GM12878 (cell line): ENCODE data around the gene LCA5. TPM values are rescaled to one million over a fixed set of nuclear protein-coding genes. Genes with fewer than 3 reads are reported as not detected.

Experiments
- ATAC-seq: fragments of 200-7000 bp; cut with Tn5 transposase; 3 replicates; pipeline ENCODE4 v1.9.1; 2020; ENCODE audit warnings: mild to moderate bottlenecking, moderate library complexity
- BruUV-seq: library from RNA; stranded (reverse); fragments of 400-500 nt; replicated peaks from 2 replicates; lab custom pipeline; 2021; lab: Mats Ljungman, UMichigan
- CTCF ChIA-PET: fragments of 300-600 bp; sonication (Branson Sonifier 250); formaldehyde crosslinking; extraction: SDS; loops from one replicate; lab custom pipeline; 2021; ENCODE audit warnings: inconsistent platforms; lab: Yijun Ruan, JAX
- POLR2A ChIA-PET: fragments of 350-600 bp; formaldehyde crosslinking; extraction: SDS; loops from one replicate; lab custom pipeline; 2021; ENCODE audit warnings: inconsistent platforms; lab: Charles Lee
- RAD21 ChIA-PET: fragments of 300-600 bp; sonication (Branson Sonifier 250); formaldehyde crosslinking; loops from one replicate; lab custom pipeline; 2023; ENCODE audit warnings: antibody characterized with exemption; ENCODE audit not compliant: unreplicated experiment; lab: Charles Lee
- SMC1A ChIA-PET: fragments of 300-600 bp; sonication (Branson Sonifier 250); formaldehyde crosslinking; loops from one replicate; lab custom pipeline; 2023; ENCODE audit not compliant: unreplicated experiment, uncharacterized antibody; lab: Charles Lee
- DNase-seq: peaks from one replicate; pipeline ENCODE4 v3.0.0-alpha.2; 2011; ENCODE audit warnings: low read depth, low spot score
- FAIRE-seq: peaks from 3 replicates; lab custom pipeline; 2011; peaks lifted over from hg19 to GRCh38; lab: Jason Lieb, UNC
- H2AFZ ChIP-seq: 2 replicates; pipeline ENCODE4 v1.6.0; 2011; ENCODE audit warnings: low read depth, low read length, control low read depth; ENCODE audit not compliant: control insufficient read depth
- H3K27ac ChIP-seq: 2 replicates; pipeline ENCODE4 v1.5.1; 2011; ENCODE audit warnings: control low read depth; ENCODE audit not compliant: control insufficient read depth, insufficient read depth
- H3K27me3 ChIP-seq, 2 experiments: replicated peaks in 1 of 2; 2 replicates each; pipeline versions ENCODE4 v1.6.0 to v1.6.1; 2011; ENCODE audit warnings: low read length in 1 of 2; ENCODE audit not compliant: control insufficient read depth in 2 of 2, insufficient read depth in 2 of 2
- H3K36me3 ChIP-seq, 2 experiments: 2 replicates each; pipeline ENCODE4 v1.5.1; 2011; ENCODE audit warnings: low read length in 1 of 2; ENCODE audit not compliant: control insufficient read depth in 2 of 2, insufficient read depth in 2 of 2
- H3K4me1 ChIP-seq: 2 replicates; pipeline ENCODE4 v1.6.1; 2011; ENCODE audit warnings: mild to moderate bottlenecking, low read length, moderate library complexity, mixed read lengths; ENCODE audit not compliant: control insufficient read depth, insufficient read depth
- H3K4me2 ChIP-seq: 2 replicates; pipeline ENCODE4 v1.6.0; 2011; ENCODE audit warnings: control low read depth; ENCODE audit not compliant: control insufficient read depth, insufficient read depth
- H3K4me3 ChIP-seq: fragments of 200-600 bp; sonication (generic); 2 replicates; pipeline ENCODE4 v1.5.1; 2016
- H3K79me2 ChIP-seq: 2 replicates; pipeline ENCODE4 v1.6.0; 2011; ENCODE audit warnings: low read length; ENCODE audit not compliant: control insufficient read depth, insufficient read depth
- H3K9ac ChIP-seq: 2 replicates; pipeline ENCODE4 v1.8.0; 2011; ENCODE audit warnings: low read length, control low read depth, mixed read lengths; ENCODE audit not compliant: control insufficient read depth, insufficient read depth
- H3K9me3 ChIP-seq: replicated peaks from 3 replicates; pipeline ENCODE4 v1.5.1; 2011; ENCODE audit warnings: mild to moderate bottlenecking, low read length; ENCODE audit not compliant: control insufficient read depth, insufficient read depth
- H4K20me1 ChIP-seq: 2 replicates; pipeline ENCODE4 v1.6.0; 2011; ENCODE audit not compliant: control insufficient read depth, insufficient read depth
- ATF7 ChIP-seq: fragments of 450-650 bp; IDR thresholded peaks from 2 replicates; pipeline ENCODE4 v1.6.1; 2016; ENCODE audit warnings: low read depth, mild to moderate bottlenecking
- CBFB ChIP-seq: IDR thresholded peaks from 2 replicates; pipeline ENCODE4 v1.6.1; 2016; ENCODE audit warnings: antibody characterized with exemption, low read depth
- ETV6 ChIP-seq, 2 experiments: fragments of 450-650 bp in 1 of 2; IDR thresholded peaks in 1 of 2; conservative IDR thresholded peaks in 1 of 2; 2 replicates each; pipeline ENCODE4 v1.6.1; 2014; ENCODE audit warnings: antibody characterized with exemption in 1 of 2, borderline replicate concordance in 1 of 2, low read depth in 1 of 2, mild to moderate bottlenecking in 1 of 2, moderate library complexity in 1 of 2
- HDAC2 ChIP-seq: fragments of 200-600 bp; sonication (generic); IDR thresholded peaks from 2 replicates; pipeline ENCODE4 v1.6.1; 2017
- HDAC6 ChIP-seq: fragments of 200-600 bp; sonication (generic); IDR thresholded peaks from one replicate; pipeline ENCODE4 v1.8.0; 2017; ENCODE audit warnings: antibody characterized with exemption; ENCODE audit not compliant: unreplicated experiment
- JUND ChIP-seq: IDR thresholded peaks from 2 replicates; pipeline ENCODE4 v1.6.1; 2012; ENCODE audit warnings: low read depth, mild to moderate bottlenecking, low read length, improper control_type of control experiment, moderate library complexity
- KLF5 ChIP-seq: fragments of 450-650 bp; IDR thresholded peaks from 2 replicates; pipeline ENCODE4 v1.6.1; 2014; ENCODE audit warnings: mild to moderate bottlenecking; ENCODE audit not compliant: partially characterized antibody
- POU2F2 ChIP-seq: IDR thresholded peaks from 3 replicates; pipeline ENCODE4 v1.6.1; 2011; ENCODE audit warnings: low read depth, mild to moderate bottlenecking, low read length, borderline replicate concordance
- SIN3A ChIP-seq: IDR thresholded peaks from 2 replicates; pipeline ENCODE4 v1.6.1; 2012; ENCODE audit warnings: low read depth, low read length, improper control_type of control experiment
- SRF ChIP-seq, 2 experiments: IDR thresholded peaks; 2 replicates each; pipeline ENCODE4 v1.6.1; 2011; ENCODE audit warnings: low read depth in 2 of 2, low read length in 2 of 2, mild to moderate bottlenecking in 1 of 2, moderate library complexity in 1 of 2
- WRNIP1 ChIP-seq: IDR thresholded peaks from 2 replicates; pipeline ENCODE4 v1.6.1; 2011; ENCODE audit warnings: low read depth, low read length, improper control_type of control experiment, borderline replicate concordance
- ZNF217 ChIP-seq: fragments of 450-650 bp; IDR thresholded peaks from 2 replicates; pipeline ENCODE4 v1.6.1; 2017; ENCODE audit warnings: antibody characterized with exemption, mild to moderate bottlenecking
- WGBS: methylation state at CpG from one replicate; pipeline ENCODE4 v1.1.6; 2016; ENCODE audit warnings: low lambda C conversion rate; ENCODE audit not compliant: insufficient replicate concordance, insufficient coverage; ENCODE audit errors: missing lambda C conversion rate; 5-methylcytosine and 5-hydroxymethylcytosine counted together
- in situ Hi-C: fragments of 300-500 bp; cut with MboI; formaldehyde crosslinking; loops from 9 replicates; pipeline ENCODE4 v1.14.3; 2018; ENCODE audit warnings: mixed read lengths
- intact Hi-C: fragments of 100-400 bp; cut with micrococcal nuclease; formaldehyde crosslinking; loops from one replicate; pipeline ENCODE4 v1.14.2; 2022; ENCODE audit not compliant: unreplicated experiment
- polyA plus RNA-seq, 11 experiments: library from polyadenylated mRNA; depleted of rRNA in 4 of 11; unstranded in 6 of 11; stranded (reverse) in 5 of 11; fragments of >200 nt; fragmentation: Nextera tagmentation in 4 of 11; fragmentation: Illumina TruSeq in 1 of 11; extraction: Ambion mirVana in 4 of 11; extraction: Trizol in 1 of 11; gene quantifications; 1 replicate in 1 of 11; 2 replicates in 10 of 11; pipeline versions ENCODE4 v1.2.1 to v1.2.3, GENCODE V29; 2011 to 2016; ENCODE audit warnings: inconsistent platforms in 2 of 11, missing spikeins in 2 of 11, low read depth in 1 of 11
- total RNA-seq, 4 experiments: library from RNA; depleted of rRNA in 3 of 4; stranded (reverse); fragments of >200 nt in 3 of 4; fragmentation: Illumina TruSeq in 1 of 4; extraction: Trizol in 1 of 4; gene quantifications; 2 replicates each; pipeline versions ENCODE4 v1.2.1 to v1.2.3, GENCODE V29; 2013 to 2021
- TF ChIP-seq, protein P1 (sequence below): IDR thresholded peaks from 2 replicates; pipeline ENCODE4 v1.6.1; 2011; ENCODE audit warnings: borderline replicate concordance, low read depth, mild to moderate bottlenecking, moderate library complexity, mixed read lengths, low read length; ENCODE audit not compliant: insufficient read depth; ENCODE audit errors: extremely low read length
- TF ChIP-seq, protein P2 (sequence below): IDR thresholded peaks from 2 replicates; pipeline ENCODE4 v1.6.1; 2011; ENCODE audit warnings: low read depth, mild to moderate bottlenecking, low read length, moderate library complexity, borderline replicate concordance; ENCODE audit errors: extremely low read depth
- TF ChIP-seq, protein P3 (sequence below): IDR thresholded peaks from 2 replicates; pipeline ENCODE4 v1.6.1; 2012; ENCODE audit warnings: low read depth, low read length, improper control_type of control experiment

Gene LCA5
- total and polyA plus RNA-seq, 10 of the 15 experiments (the other 5 are each of a cell fraction or from before 2014, with no cell fraction given) = 0.13 to 0.45 (median 0.27) TPM

DNA sequence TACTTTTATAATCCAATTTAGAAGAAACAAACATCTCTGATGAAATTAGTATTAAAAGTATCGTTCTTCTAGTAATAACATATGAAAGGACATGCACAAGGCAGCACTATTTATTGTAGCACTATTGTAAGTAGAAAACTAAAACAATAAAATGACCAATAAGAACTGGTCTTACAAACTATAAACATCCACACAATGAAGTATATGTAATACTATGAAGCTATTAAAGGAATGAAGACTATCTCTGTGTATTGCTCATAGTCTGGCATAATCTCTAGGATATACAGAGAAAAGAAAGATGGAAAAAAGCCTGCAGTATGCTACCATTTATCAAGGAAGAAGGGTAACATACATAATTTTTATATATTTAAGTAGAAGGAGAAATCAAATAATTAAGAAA lies 16.7 kb downstream of the LCA5 start:
- no peaks in the 10 kb centered on the region for H3K36me3 ChIP-seq
- no peaks in the 10 kb centered on the region for H4K20me1 ChIP-seq
- in situ Hi-C loops = no loop called here
- no peaks in the 10 kb centered on the region for H3K4me1 ChIP-seq
- no peak for FAIRE-seq
- POLR2A ChIA-PET = no interaction called here
- TF ChIP-seq ETV6 (conservative IDR thresholded peaks at IDR 0.05 in 1 of 2, IDR thresholded peaks at IDR 0.05 in 1 of 2; ENCODE audit: borderline replicate concordance in 1 of 2, low read depth in 1 of 2) = no peak
- TF ChIP-seq, protein P1, sequence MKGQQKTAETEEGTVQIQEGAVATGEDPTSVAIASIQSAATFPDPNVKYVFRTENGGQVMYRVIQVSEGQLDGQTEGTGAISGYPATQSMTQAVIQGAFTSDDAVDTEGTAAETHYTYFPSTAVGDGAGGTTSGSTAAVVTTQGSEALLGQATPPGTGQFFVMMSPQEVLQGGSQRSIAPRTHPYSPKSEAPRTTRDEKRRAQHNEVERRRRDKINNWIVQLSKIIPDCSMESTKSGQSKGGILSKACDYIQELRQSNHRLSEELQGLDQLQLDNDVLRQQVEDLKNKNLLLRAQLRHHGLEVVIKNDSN = no peak
- TF ChIP-seq WRNIP1 = no peak
- TF ChIP-seq JUND = no peak
- no peak for TF ChIP-seq POU2F2
- no peak for TF ChIP-seq KLF5
- no peak for TF ChIP-seq SIN3A
- TF ChIP-seq HDAC6 = no peak
- TF ChIP-seq ATF7 = no peak
- TF ChIP-seq, protein P2, sequence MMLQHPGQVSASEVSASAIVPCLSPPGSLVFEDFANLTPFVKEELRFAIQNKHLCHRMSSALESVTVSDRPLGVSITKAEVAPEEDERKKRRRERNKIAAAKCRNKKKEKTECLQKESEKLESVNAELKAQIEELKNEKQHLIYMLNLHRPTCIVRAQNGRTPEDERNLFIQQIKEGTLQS = no peak
- no peak for TF ChIP-seq CBFB
- TF ChIP-seq ZNF217 = no peak
- TF ChIP-seq HDAC2 = no peak
- no peak for TF ChIP-seq SRF (IDR thresholded peaks at IDR 0.05; ENCODE audit: low read depth in 2 of 2, low read length in 2 of 2)
- TF ChIP-seq, protein P3, sequence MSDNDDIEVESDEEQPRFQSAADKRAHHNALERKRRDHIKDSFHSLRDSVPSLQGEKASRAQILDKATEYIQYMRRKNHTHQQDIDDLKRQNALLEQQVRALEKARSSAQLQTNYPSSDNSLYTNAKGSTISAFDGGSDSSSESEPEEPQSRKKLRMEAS = no peak
- SMC1A ChIA-PET = interaction anchor here (0.7 kb wide), 1 partner anchor 623 kb away, joined by 3 read pairs; no protein-coding TSS in a partner anchor
- H3K79me2 ChIP-seq = no peaks in the 10 kb centered on the region
- CTCF ChIA-PET = interaction anchor here (0.6 kb wide), 1 partner anchor 171 kb away, joined by 3 read pairs; no protein-coding TSS in a partner anchor
- H3K27ac ChIP-seq = no peak overlapping the region
- no peak overlapping the region for H3K9ac ChIP-seq
- no peak overlapping the region for H3K4me3 ChIP-seq
- intact Hi-C loops = no loop called here
- no peaks in the 10 kb centered on the region for H3K9me3 ChIP-seq
- RAD21 ChIA-PET = no interaction called here
- DNase-seq = no peak
- no peak overlapping the region for H3K4me2 ChIP-seq
- no TSS peak for BruUV-seq
- no peak overlapping the region for H2AFZ ChIP-seq
- WGBS = 93% methylated on average over 1 of the region's 1 CpG
- ATAC-seq = no peak
- no peaks in the 10 kb centered on the region for H3K27me3 ChIP-seq
